Measurements from ENCODE around the gene STK16. TPM values are rescaled to one million over a fixed set of nuclear protein-coding genes. Genes with fewer than 3 reads are reported as not detected.

The STK16 gene
- total RNA-seq, 1 donor from 2014 or later, result 34.2 TPM

DNA sequence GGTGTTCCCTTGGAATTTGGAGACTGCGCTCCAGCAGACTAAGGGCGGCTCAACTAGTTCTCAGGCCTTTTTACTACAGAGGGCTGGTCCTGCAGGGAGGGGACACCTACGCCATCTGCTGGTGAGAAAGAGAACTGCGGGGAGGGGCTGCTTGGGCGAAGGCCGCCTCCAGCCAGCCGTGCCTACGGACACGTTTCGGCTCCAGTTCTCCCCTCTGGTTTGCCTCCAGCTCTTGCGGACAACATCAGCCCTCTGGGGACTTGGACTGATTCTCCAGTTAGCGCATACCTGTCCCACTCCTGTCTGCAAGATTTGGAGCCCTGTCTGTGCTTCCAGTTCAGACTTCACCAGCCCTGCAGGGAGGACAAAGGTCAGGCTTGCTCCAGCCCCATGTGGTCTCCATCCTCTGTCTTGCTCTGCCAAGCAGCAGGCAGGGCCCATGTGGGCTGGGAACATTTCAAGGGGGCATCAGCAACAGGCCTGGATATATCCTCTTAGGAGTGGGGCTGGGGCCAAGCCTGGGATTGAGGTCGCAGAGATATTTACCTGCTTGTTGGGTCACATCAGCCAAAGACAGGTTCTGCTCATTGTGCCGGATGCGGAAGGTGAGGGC, 53.6 kb downstream of the STK16 start:
- Mint-ChIP-seq H3K4me1 (ENCODE audit: unreplicated experiment) (no peaks in the 10 kb centered on the region), H3K4me3 (no peak overlapping the region)
- TF ChIP-seq, protein P1, sequence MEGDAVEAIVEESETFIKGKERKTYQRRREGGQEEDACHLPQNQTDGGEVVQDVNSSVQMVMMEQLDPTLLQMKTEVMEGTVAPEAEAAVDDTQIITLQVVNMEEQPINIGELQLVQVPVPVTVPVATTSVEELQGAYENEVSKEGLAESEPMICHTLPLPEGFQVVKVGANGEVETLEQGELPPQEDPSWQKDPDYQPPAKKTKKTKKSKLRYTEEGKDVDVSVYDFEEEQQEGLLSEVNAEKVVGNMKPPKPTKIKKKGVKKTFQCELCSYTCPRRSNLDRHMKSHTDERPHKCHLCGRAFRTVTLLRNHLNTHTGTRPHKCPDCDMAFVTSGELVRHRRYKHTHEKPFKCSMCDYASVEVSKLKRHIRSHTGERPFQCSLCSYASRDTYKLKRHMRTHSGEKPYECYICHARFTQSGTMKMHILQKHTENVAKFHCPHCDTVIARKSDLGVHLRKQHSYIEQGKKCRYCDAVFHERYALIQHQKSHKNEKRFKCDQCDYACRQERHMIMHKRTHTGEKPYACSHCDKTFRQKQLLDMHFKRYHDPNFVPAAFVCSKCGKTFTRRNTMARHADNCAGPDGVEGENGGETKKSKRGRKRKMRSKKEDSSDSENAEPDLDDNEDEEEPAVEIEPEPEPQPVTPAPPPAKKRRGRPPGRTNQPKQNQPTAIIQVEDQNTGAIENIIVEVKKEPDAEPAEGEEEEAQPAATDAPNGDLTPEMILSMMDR (conservative IDR thresholded peaks at IDR 0.05), result peak; percentile 89

DNA sequence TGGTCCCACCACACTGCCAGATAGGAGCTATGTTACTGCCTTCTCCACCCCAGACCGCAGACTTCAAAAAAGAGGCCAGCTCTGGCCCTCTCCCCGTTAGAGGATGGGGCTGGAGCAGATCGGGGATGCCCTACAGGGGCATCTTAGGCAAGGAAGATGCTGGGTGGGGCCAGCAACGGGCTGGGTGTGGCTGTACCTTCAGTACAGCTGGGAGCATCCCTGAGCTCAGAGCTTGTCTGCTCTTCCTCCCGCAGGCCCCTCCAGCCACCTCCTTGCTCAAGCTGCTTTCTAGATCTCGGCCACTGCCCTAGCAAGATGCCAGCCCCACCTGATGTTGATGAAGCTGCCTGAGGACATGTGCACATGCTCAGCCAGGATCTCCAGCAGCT, 54.1 kb downstream of the STK16 start:
- Mint-ChIP-seq H3K27me3 (peaks cover 77% of the 10 kb centered on the region), H3K27ac (no peak overlapping the region), H3K36me3 (no peaks in the 10 kb centered on the region), H3K9me3 (no peaks in the 10 kb centered on the region), H3K4me1 (ENCODE audit: unreplicated experiment) (no peaks in the 10 kb centered on the region), H3K4me3 (no peak overlapping the region)
- TF ChIP-seq, protein P1 (conservative IDR thresholded peaks at IDR 0.05), result no peak
- no peak for DNase-seq (ENCODE audit: extremely low spot score, unreplicated experiment)

More for the DNA sequence above, 53.6 kb downstream of the STK16 start:
- DNase-seq (ENCODE audit: extremely low spot score, unreplicated experiment), result peak; percentile 92
- Mint-ChIP-seq H3K27ac (no peak overlapping the region), H3K36me3 (no peaks in the 10 kb centered on the region), H3K27me3 (peaks cover 73% of the 10 kb centered on the region), H3K9me3 (no peaks in the 10 kb centered on the region)

Small RNA genes lying within 50 kb of the gene (microRNA-seq; reads per million reads assigned to microRNA genes)
- gene MIR153-1, result not detected

Other genes with a start within 250 kb of the STK16 start
- 0.29 and 2.1 TPM in 2 replicates for gene CFAP65, start 204.0 kb upstream of the STK16 start, total RNA-seq (ENCODE audit: low replicate concordance)
- gene IHH, start 184.6 kb upstream of the STK16 start, total RNA-seq (ENCODE audit: low replicate concordance), result 10.8 and 13.8 TPM in 2 replicates
- 17.9 and 19.6 TPM in 2 replicates for gene NHEJ1, start 84.7 kb upstream of the STK16 start, total RNA-seq (ENCODE audit: low replicate concordance)
- gene SLC23A3, start 75.5 kb upstream of the STK16 start, total RNA-seq (ENCODE audit: low replicate concordance), result 5.5 and 6.1 TPM in 2 replicates
- 37.8 and 54.0 TPM in 2 replicates for gene CNPPD1, start 68.6 kb upstream of the STK16 start, total RNA-seq (ENCODE audit: low replicate concordance)
- 86.2 and 88.7 TPM in 2 replicates for gene RETREG2, start 67.2 kb upstream of the STK16 start, total RNA-seq (ENCODE audit: low replicate concordance)
- 25.9 and 28.2 TPM in 2 replicates for gene ZFAND2B, start 38.7 kb upstream of the STK16 start, total RNA-seq (ENCODE audit: low replicate concordance)
- 40.4 and 70.7 TPM in 2 replicates for gene ABCB6, start 26.5 kb upstream of the STK16 start, total RNA-seq (ENCODE audit: low replicate concordance)
- gene ATG9A, start 15.8 kb upstream of the STK16 start, total RNA-seq (ENCODE audit: low replicate concordance), result 46.4 and 52.9 TPM in 2 replicates
- gene ANKZF1, start 15.7 kb upstream of the STK16 start, total RNA-seq (ENCODE audit: low replicate concordance), result 58.7 and 58.8 TPM in 2 replicates
- 4.4 and 16.1 TPM in 2 replicates for gene GLB1L, start within 50 bp of the STK16 start, total RNA-seq (ENCODE audit: low replicate concordance)
- gene TUBA4B, start 7.8 kb downstream of the STK16 start, total RNA-seq (ENCODE audit: low replicate concordance), result not detected in 2 replicates
- 25.4 and 81.1 TPM in 2 replicates for gene TUBA4A, start 8.4 kb downstream of the STK16 start, total RNA-seq (ENCODE audit: low replicate concordance)
- 68.5 and 109 TPM in 2 replicates for gene DNAJB2, start 33.9 kb downstream of the STK16 start, total RNA-seq (ENCODE audit: low replicate concordance)
- gene PTPRN, start 63.9 kb downstream of the STK16 start, total RNA-seq (ENCODE audit: low replicate concordance), result 17.5 and 35.6 TPM in 2 replicates
- gene RESP18, start 87.3 kb downstream of the STK16 start, total RNA-seq (ENCODE audit: low replicate concordance), result not detected in 2 replicates
- 54.1 and 56.1 TPM in 2 replicates for gene DNPEP, start 142.4 kb downstream of the STK16 start, total RNA-seq (ENCODE audit: low replicate concordance)
- 1.4 and 9.3 TPM in 2 replicates for gene DES, start 172.9 kb downstream of the STK16 start, total RNA-seq (ENCODE audit: low replicate concordance)
- gene SPEG, start 189.4 kb downstream of the STK16 start, total RNA-seq (ENCODE audit: low replicate concordance), result 11.5 and 49.4 TPM in 2 replicates